Measurements from ENCODE around the gene GNPAT.

The GNPAT gene

DNA sequence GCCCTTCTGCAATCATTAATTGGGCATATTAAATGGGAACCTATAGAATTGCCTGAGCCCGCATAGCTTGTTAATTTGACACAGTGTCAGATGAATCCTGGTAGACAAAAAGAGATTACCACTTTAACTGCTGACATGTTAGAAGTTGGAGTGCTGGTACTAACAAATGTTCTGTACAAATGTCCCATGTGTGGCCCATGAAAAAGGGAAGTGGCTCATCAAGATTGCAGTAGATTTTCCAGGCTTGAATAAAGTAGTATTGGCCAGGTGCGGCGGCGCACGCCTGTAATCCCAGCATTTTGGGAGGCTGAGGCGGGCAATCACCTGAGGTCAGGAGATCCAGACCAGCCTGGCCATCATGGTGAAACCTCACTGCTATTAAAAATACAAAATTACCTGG lies 45.6 kb downstream of the GNPAT start:
- DNase-seq = no peak
- intact Hi-C loops (cut with DNase I) = no loop called here

DNA sequence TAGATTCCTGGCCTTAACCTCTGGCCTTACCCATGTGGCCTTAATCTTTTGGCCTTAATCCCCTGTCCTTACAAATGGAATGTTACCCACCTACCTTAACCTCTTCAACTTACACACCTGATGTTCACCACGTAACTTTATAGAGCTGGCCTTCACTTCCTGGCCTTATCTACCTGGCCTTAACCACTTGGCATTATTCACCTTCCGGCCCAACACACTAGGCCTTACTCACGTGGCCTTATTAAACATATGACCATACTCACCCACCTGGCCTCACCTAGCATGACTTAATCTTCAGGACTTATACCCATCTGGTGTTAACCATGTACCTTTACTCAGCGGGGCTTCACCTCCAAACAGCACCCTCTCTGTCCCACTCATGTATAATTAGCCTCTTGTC lies 54.9 kb downstream of the GNPAT start:
- intact Hi-C loops (cut with DNase I) = no loop called here
- DNase-seq = no peak

DNA sequence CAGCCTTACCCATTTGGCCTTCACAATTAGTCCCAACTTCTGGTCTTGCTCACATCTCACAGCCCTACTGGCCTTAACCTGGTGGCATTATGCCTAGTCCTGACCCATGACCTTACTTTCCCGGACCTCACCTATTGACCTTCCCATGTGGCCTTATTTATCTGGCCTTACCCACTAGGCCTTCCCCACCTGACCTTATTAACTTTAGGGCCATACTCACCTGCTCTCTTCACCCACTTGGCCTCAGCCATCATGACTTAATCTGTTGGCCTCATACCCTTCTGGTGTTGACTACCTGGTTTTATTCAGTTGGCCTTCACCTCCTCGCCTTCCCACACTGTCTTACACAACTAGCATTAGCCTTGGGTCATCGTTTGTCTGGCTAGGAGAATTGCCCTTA lies 61.0 kb downstream of the GNPAT start:
- intact Hi-C loops (cut with DNase I) = no loop called here
- DNase-seq = no peak

DNA sequence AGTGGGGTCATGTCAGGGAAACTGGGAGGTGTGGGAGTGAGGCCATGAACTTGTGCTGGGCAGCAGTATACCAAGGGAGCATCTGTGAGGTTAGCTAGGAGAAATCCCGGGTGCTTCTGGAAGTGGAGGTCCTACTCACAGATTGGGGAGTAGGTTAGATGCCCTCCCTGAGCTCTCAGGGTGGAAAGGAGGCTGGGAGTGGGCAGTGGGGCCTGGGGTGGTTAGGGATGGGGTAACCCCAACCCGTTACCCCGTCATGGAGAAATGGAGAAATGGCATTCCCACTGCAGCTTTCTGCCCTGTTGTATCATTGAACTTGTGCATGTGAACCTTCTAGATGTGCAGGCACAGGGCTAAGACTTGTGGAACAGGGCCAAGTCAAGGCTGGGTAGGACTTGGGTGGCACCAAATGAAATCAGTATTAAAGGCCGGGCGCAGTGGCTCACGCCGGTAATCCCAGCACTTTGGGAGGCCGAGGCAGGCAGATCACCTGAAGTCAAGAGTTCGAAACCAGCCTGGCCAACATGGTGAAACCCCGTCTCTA lies 69.5 kb downstream of the GNPAT start:
- DNase-seq = no peak
- intact Hi-C loops (cut with DNase I) = no loop called here

DNA sequence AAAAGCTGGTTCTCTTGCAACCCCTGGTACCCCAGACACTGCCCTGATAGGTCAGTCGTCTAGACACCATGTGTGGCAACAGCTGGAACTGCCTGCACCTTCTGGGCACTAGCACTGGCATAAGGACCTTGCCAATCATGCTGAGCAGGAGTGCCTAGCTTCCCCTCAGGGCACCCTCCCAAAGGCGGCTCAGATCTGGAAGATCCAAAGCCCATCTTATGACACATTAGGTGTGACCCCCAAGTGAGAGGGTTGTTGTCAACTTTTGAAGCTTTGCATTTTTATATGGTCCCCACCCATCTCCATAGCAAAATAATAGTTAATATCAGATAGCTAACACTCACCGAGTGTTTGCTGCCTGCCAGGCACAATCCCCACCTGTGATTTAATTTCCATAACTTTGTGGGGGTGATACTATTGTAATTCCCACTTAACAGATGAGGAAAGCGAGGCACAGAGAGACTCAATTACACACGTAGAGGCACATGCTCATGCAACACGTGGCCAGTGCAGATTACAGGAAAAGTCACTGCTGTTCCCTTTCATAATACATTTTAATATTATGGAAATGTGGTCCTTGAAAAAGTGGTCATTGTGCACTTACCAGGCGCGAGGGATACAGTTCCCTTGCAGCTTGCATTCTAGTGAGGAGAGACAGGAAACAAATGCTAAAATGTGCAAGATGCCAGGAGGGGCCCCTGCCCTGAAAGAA lies 70.9 kb downstream of the GNPAT start:
- intact Hi-C loops (cut with DNase I) = no loop called here
- DNase-seq = peak in 1 of 42 donors; percentile 21

DNA sequence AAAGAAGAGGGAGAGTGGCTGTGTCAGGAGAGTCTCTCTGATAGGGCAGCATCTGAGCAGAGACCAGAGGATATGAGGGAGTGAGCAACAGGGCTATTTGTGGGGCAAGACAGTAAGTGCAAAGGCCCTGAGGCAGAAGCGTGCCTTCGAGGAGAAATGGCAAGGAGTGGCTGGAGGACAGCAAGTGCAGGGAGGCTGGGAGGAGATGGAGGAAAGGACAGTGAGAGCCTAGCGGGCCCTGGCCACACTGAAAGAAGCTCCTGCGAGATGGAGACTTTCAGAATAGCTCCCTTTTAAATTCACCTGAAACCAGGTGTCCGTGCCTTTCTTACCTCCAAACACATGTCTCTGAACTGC lies 71.4 kb downstream of the GNPAT start:
- DNase-seq = no peak
- intact Hi-C loops (cut with DNase I) = no loop called here

DNA sequence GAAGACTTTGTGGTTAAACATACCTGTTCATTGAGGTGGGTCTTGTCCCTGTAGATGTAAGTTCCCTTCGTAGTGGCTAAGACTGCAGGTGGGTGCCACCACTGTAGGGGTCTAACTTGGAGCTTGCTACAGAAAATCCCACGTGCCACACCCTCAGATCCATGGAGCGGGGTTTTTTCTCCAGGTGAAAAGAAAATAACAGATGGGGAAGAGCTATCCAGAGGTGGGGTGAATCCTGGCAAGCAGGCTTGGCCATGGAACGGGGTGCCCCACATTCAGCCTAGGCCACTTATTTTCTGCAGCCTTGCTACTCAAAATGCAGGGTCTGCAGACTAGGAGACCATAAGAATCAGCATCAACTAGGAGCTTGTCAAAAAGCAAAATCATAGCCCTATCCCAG lies 72.6 kb downstream of the GNPAT start:
- intact Hi-C loops (cut with DNase I) = no loop called here
- DNase-seq = peak in 1 of 42 donors; percentile 9

DNA sequence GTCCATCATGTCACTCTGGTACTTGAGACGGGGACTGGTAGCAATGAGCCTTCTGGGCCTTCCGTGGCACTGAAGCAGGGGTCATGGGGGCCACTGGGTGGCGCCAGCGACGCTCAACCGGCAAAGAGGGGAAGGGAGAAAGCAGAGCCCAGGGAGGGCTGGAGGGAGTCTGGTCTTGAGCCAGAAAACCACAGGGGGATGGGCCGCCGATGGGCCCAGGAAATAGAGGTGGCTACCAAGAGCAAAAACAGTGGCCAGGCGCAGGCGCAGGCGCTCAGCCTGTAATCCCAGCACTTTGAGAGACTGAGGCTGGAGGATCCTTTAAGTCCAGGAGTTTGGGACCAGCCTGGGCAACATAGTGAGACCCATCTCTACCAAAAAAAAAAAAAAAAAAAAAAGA lies 74.9 kb downstream of the GNPAT start:
- intact Hi-C loops (cut with DNase I) = no loop called here
- DNase-seq = peak in 20 of 42 donors; percentile 6 to 47 (median 15)

DNA sequence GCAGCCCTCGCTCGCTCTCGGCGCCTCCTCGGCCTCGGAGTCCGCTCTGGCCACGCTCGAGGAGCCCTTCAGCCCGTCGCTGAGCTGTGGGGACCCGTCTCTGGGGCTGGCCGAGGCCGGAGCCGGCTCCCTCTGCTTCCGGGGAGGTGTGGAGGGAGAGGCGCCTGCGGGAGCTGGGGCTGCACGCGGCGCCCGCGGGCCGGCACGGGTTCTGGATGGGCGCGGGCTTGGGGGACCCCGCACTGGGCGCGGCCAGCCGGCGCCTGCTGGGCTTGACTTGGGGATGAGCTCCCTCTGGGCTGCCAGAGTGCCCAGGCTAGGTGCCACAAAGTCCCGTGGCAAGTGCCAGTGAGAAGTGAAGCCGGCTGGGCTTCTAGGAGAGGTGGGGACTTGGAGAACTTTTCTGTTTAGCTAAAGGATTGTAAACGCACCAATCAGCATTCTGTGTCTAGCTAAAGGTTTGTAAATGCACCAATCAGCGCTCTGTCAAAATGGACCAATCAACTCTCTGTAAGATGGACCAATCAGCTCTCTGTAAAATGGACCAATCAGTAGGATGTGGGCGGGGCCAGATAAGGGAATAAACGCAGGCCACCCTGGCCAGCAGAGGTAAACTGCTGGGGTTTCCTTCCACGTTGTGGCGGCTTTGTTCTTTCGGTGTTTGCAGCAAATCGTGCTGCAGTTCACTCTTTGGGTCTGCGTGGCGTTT lies 76.4 kb downstream of the GNPAT start:
- intact Hi-C loops (cut with DNase I) = no loop called here
- DNase-seq = peak in 1 of 42 donors; percentile 14

DNA sequence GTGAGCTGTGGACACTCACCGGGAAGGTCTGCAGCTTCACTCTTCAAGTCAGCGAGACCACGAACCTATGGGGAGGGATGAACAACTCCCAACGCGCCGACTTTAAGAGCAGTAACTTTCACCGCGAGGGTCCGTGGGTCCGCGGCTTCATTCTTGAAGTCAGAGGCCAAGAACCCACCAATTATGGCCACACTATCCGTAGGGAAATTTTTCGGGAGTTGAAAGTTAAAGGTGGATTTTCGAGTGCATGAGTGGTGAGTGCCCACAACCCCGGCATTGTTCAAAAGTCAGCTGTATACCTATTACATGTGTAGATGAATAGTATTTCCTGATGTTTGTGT lies 77.0 kb downstream of the GNPAT start:
- intact Hi-C loops (cut with DNase I) = no loop called here
- DNase-seq = no peak

DNA sequence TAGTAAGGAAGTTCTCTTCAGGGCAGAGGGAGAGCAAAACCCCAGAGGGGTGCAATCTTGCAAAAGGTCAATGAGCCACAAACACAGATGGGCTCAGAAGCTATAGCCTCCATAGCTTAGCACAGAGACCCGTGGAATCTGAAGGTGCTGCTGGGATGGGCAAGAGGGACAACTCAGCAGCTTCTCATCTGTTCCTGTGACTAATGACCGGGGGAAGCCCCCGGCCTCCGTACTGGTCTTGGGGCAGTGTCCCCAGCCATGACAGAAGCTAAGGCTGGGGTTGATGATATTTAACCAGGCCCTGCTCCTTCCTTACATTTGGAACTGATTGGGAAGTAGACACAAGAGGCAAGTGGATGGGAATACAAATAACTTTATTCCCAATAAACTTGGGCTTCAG lies 77.6 kb downstream of the GNPAT start:
- intact Hi-C loops (cut with DNase I) = no loop called here
- DNase-seq = no peak

DNA sequence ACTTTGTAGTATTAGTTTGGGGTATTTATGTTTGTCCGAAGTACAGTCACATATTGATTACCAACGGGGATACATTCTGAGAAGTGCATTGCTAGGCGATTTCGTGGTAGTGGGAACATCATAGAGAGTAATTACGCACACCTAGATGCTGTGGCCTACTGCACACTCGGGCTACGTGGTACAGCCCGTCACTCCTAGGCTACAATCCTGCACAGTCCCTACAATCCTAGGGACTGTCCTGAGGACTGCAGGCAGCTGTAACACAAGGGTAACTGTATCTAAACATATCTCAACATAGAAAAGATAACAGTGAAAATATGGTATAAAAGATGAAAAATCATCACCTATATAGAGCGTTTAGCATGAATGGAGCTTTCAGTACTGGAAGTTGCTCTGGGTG lies 78.1 kb downstream of the GNPAT start:
- intact Hi-C loops (cut with DNase I) = no loop called here
- DNase-seq = no peak

DNA sequence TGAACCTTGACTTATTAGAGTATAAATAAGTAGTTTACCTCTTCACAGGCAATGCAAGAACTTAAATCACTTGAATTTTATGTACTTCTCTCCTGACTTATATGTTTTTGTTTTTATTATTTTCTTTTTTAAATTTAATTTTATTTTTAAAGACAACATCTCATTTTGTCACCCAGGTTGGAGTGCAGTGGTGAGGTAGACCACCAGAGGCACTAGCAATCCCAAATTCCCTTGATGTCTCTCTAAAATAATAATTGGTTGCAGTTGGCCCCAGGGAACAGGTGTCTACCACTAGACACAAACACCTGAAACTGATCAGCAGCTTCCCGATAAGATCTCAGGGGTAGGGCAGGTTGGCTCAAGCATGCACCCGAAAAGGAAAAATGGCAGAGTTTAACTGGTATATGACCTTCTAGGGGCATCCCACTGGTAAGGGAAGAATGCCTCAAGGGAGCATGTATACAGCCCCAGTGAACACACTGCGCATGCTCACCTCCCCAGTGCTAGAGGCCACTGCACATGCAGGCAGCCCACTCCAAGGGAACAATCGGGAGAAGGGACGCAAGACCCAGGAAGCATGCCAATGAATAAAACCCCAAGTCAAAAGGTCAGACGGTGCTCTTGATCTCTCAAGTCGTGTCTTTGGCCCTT lies 82.0 kb downstream of the GNPAT start:
- DNase-seq = no peak
- intact Hi-C loops (cut with DNase I) = no loop called here

DNA sequence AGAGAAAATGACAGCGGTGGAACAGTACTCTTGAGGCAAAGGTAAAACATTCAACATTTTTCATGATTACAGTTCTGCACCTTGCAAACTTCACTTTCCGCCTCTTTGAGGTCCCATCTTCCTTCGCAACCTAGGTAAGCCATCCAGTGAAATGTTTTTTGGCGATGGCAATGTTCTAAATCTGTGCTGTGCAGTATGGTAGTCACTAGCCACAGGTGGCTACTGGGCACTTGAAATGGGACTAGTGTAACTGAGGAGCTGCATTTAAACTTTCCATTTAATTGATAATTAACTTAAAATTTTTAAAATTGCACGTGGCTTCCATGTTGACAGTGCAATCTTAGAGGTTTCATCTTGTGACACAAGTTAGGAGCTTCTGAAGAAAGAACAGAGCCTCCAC lies 83.6 kb downstream of the GNPAT start:
- intact Hi-C loops (cut with DNase I) = no loop called here
- DNase-seq = no peak

DNA sequence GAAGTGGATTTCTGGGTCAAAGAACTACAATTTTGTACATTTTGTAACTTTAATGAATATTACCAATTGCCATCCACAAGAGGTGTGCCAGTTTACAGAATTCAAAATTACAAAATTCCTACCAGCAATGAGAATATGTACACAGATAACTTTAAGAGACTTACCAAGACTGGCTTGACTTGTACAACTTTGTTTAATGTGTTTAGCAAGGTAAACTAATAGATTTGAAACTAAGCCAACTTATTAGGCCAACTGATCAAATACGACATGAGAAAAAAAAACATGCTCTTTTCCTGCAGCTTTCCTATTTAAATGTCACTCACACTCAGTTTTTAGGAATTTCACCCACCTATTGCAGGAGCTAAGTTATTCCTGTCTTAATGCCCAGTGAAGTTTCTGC lies 85.2 kb downstream of the GNPAT start:
- intact Hi-C loops (cut with DNase I) = no loop called here
- DNase-seq = no peak

All from head of caudate nucleus (tissue), 42 donors.